NCI-H510A (cell line): ENCODE results near the gene BCL2.

Experiments used
- DNase-seq: peaks from one replicate; lab custom pipeline; 2025; lab: John Stamatoyannopoulos, UW

The BCL2 gene

DNA sequence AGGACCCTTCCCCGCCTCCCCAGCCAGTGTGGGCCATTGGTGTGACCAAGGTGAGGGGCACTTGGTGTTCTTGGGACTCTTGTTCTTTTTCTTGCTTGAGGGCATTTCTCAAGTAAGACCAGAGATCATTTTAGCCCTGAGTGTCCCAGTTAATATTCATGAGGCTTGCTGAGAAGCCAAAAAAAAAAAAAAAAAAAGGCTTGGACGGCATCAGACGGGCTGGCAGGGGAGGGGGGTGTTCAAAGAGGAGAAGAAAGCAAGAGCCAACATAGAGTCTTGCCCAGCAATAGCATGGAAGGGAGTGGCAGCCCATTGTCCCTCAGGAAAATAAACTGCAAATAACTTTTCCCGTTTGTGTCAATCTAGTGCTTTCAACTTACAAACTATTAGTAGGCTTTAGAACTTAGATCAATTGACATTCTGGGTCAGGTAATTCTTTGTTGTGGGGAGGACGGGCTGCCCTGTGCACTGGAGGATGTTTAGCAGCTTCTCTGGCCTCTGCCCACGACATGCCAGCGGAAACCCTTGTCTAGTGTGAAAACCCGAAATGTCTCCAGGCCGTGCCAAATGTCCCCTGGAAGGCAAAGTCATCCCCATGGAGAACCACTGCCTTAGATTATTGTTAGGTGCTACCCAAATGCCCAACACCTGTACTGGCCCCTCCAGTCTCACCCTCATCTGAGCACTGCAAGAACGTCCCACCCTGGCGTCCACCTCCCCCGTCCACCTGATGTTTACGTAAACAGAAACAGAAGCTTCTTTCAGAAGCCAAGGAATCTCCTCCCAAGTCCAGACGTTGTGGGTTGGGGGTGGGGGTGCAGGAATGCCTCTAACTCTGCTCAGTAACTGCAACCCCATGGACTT lies 163.4 kb downstream of the BCL2 start:
- no peak for DNase-seq

DNA sequence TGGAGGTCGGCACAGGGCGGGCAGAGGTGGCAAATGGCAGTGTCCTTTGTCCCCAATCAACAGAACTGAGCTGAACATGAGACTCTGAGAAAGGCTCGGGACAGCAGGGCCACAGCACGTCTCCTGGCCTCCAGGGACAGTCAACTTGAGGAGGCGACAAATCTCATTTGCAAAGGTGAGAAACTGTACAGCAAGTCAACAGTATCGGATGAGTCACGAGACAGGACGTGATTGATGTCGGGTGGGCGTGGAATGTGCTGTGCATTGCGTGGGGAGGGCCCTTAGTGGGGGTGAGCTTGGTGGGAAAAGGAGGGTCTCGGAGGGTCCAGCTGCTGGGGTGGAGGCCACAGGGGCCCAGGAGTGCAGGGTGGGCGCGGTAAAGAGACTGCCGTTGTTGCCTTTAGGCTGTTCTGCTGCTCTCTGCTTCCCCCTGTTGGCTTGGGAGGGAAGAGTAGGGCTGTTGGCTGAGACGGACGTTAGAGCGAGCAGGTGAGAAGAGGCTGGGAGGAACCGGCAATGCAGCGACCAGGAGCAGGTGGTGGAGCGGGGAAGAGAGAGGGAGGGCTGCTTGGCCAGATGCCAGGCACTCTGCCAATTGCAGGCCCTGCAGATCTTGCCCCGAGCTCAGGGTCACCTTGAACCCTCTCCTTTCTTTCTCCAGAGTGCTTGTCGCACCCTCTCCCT lies 164.3 kb downstream of the BCL2 start:
- DNase-seq = peak; percentile 98

- DNase-seq = no peak
These were observed 165.0 kb downstream of the BCL2 start for GRCh38 chr18:63154350-63155152.

DNA sequence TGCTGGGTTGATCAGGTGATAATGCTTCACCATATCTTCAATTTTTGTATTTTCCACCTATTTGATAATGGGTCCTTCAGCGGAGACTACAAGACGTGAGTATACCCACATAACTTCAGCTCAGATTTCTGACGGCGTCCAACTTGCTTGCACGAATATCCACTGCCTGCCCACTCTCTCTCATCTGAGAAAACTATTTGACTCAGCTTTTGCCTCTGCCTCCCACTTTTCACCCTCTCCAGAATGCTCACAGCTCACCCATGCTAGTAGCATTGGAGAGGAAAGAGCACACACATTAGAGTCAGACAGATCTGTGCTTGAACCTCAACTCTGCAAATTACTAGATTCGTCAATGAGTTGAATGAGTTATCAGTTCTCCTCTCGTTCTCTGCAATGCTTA lies 166.8 kb downstream of the BCL2 start:
- no peak for DNase-seq

DNA sequence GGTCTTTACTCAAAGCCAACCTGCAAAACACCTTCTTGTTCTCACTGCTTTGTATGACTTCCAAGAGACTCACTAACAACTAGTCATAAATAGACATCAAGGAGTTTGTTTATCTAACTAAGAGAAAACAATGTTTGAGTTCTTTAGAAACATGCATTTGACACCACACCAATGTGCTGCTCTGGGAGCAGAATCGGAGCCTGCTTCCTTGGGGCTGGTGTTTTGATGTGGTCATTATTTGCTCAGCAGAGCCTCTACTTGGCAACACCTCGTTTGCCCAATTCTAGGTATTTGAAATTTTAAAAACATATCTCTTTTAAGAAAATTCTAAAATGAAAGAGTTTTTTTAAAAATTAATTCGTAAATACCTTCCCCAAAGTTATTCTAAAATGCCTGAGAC lies 167.5 kb downstream of the BCL2 start:
- DNase-seq = no peak

DNA sequence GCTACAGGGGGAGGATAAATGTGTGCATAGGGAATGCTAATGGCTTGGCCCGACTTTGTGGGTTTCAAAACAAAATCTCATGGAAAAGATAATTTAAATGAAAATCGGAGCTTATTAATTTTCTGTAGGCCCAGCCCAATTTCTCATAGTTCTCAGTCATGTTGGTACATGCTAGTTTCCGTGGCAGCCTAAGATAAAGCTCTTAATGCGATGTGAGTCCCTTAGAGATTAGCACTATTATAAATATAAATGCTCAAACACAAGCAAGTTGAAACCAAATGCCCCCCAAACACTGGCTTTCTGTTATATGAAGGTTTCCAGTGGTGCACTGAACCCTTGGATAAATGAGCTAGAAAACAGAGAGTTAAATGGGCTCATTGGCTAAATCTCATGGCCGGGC lies 168.0 kb downstream of the BCL2 start:
- no peak for DNase-seq

DNA sequence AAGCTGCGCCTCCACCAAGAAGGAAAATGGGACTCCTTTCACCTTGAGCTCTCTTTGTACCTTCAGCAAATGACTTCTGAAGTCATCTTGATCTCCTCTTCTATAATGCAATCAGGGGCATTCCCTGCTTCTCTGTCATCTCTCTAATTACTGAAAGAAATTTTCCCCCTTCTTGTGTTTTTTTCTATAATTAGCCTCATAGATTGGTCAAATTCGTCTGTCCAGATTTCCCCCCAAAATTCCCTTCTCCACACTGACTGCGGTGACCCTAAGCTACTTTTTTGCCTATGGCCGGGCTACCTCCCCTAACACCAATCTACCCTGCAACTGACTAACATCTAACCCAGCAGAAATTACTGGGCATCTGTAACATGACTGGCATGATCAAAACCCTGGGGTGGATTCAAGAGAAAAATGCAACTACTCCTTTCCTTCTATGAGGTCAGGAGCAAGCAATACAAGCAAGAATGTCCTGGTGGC lies 168.6 kb downstream of the BCL2 start:
- no peak for DNase-seq

DNA sequence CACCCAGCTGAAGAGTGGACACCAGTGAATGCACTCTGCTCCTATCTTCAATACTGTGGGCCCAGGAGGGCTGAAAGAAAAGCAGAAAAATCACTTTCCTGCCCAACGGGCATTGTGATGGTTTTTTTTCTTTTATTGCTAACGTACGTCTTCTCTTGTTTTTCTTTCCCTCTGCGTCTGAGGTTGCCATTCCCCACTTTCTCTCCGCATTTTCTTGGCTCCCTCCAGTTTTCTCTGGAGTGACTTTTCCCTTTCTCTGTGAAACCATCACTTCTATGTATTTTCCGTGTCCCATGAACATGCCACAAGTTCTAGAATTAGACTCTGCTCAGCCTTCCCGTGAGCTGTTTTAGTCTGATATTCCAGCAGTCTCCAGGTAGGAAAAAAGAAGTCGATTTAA lies 169.2 kb downstream of the BCL2 start:
- no peak for DNase-seq

DNA sequence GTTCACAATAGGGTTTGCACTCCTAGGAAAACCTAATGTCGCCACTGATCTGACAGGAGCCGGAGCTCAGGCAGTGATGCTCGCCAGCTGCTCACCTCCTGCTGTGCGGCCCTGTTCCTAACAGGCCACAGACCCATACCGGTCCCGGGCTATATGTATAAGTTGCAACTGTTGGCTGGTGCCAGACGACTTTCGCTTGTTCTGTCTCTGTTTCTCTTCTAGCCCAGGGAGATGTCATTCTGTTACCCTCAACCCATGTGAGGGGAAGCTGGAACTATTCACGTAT lies 170.3 kb downstream of the BCL2 start:
- DNase-seq = peak; percentile 56

GRCh38 chr18:63148449-63149301 lies 170.9 kb downstream of the BCL2 start:
- no peak for DNase-seq

DNA sequence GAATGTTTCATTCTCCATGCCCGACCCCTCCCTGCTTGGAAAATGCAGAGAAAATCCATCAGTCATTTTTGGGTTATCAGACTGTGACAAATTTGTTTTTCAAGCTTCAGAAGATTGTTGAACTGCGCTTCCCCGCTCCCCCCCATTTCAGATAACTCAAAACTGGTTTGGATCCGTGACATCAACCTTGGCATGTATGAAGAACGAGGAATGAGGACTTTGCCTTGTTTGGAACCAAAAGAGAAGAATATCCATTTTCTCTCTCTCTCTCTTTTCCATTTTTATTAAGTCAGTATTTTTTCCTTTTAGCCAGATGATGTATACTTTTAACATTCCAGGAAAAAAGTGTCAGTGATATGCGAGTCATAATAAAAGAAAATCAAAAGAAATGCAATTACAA lies 171.6 kb downstream of the BCL2 start:
- DNase-seq = no peak

GRCh38 chr18:63146828-63147409 lies 172.7 kb downstream of the BCL2 start:
- no peak for DNase-seq

- no peak for DNase-seq
These were observed 173.6 kb downstream of the BCL2 start for GRCh38 chr18:63145851-63146555.

DNA sequence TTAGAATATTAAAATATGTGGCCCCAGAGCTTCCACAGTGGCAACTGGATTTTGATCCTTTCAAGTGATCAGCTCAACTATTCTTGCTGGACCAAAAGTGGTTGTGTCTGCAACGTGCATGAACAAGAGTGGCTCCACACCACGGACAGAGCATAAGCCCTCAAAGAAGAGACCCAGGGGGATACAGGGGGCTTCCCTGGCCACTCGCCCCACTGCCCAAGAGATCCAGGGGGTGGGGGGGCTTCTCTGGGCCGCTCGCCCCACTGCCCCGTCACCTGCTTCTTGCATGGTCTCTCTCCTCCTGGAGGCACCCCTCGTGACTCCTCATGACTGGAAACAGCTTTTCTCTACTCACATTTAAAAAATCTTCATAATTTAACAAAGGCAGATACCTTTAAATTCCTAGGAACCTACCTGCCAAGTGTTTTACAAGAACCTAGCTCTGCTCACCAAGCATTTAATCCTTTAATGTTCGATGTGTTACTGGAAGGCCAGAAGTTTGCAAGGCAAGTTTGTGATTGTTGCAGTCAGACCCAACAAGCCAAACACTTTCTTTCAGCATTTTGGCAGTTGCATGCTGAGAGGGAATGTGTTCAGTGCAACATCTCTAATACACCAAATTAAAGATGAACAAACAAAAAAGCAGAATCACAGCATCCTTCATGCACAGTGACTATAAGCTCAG lies 174.3 kb downstream of the BCL2 start:
- DNase-seq = no peak

GRCh38 chr18:63144748-63145147 lies 174.8 kb downstream of the BCL2 start:
- DNase-seq = no peak

- no peak for DNase-seq
These were observed 176.2 kb downstream of the BCL2 start for GRCh38 chr18:63143330-63143771.

DNA sequence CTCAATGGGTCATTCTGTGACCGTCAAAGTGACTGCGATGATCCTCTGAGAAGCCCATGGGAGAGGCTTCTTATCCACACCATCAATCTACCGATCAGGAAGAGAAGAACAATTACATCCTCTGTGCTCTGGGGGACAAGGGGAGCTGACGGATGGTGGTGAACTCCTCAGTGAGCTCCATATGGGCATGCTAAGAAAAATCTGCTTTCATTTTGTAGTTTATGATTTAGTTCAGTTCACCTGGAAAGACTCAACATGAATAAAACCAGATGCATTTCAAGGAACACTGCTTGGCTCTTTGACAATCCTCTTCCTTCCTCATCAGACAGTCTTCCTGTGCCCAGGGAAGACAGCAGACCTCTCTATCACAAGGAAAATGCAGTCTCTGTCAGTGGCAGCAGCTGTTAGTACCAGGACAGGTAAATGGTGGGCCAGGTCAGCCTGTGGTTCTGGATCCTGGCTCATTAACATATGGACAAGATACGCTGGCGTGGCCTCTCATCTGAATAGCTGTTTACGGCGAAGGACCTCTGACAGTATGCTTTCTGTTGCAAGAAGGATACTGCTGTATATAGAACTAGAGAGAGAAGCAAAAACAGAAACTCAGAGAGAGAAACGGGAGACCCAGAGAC lies 176.9 kb downstream of the BCL2 start:
- no peak for DNase-seq

- DNase-seq = no peak
These were observed 177.8 kb downstream of the BCL2 start for GRCh38 chr18:63141778-63142176.

GRCh38 chr18:63140997-63141777 lies 178.4 kb downstream of the BCL2 start:
- DNase-seq = no peak
